Measurements from ENCODE around the gene CLEC1A. TPM values are rescaled to one million over a fixed set of nuclear protein-coding genes. Genes with fewer than 3 reads are reported as not detected.
A peak's percentile ranks its signal among the peaks of the same experiment; 100 is the strongest.

CLEC1A gene
- total and polyA plus RNA-seq, 2 of the 13 experiments (the other 11 are each of a cell fraction or from before 2014, with no cell fraction given) = not detected

GRCh38 chr12:10086387-10086786 lies 12.4 kb downstream of the CLEC1A start:
- no peak for TF ChIP-seq BORCS8-MEF2B (CRISPR knock-in tag; IDR thresholded peaks at IDR 0.05)
- TF ChIP-seq ISL2 (CRISPR knock-in tag; IDR thresholded peaks at IDR 0.05) = no peak
- TF ChIP-seq NRL (CRISPR knock-in tag; IDR thresholded peaks at IDR 0.05; ENCODE audit: borderline replicate concordance) = no peak
- no peak for TF ChIP-seq IRX3 (CRISPR knock-in tag; IDR thresholded peaks at IDR 0.05; ENCODE audit: borderline replicate concordance, low read depth)
- no peak for TF ChIP-seq MAFK (conservative IDR thresholded peaks at IDR 0.05 in 1 of 2, IDR thresholded peaks at IDR 0.05 in 1 of 2; ENCODE audit: low read length in 2 of 2)
- no peak for TF ChIP-seq TBL1XR1 (IDR thresholded peaks at IDR 0.05; ENCODE audit: borderline replicate concordance, low read length, partially characterized antibody)
- TF ChIP-seq ZNF691 (CRISPR knock-in tag; IDR thresholded peaks at IDR 0.05; ENCODE audit: borderline replicate concordance, low read depth) = no peak
- no peak for DNase-seq (ENCODE audit: low spot score)
- Histone ChIP-seq H3K4me1 (ENCODE audit: insufficient read depth, low read length) (no peaks in the 10 kb centered on the region), H2AFZ (ENCODE audit: low read length) (no peak overlapping the region), H3K27me3 (ENCODE audit: control insufficient read depth in 1 of 2, insufficient read depth in 2 of 2, low read length in 2 of 2) (no peaks in the 10 kb centered on the region; a peak in 1 of 5 replicates), H3K9me3 (ENCODE audit: low read length) (no peaks in the 10 kb centered on the region), H3K79me2 (ENCODE audit: insufficient read depth, low read length) (no peaks in the 10 kb centered on the region), H3K4me3 (replicated peaks in 1 of 3; ENCODE audit: insufficient read depth in 1 of 3, low read depth in 2 of 3, low read length in 3 of 3) (no peak overlapping the region), H3K27ac (ENCODE audit: extremely low read length, insufficient read depth, low read length) (no peak overlapping the region), H3K36me3 (replicated peaks in 1 of 2; ENCODE audit: control insufficient read depth in 1 of 2, insufficient read depth in 2 of 2, low read length in 2 of 2) (no peaks in the 10 kb centered on the region), H4K20me1 (ENCODE audit: insufficient read depth, low read length) (no peaks in the 10 kb centered on the region), H3K9ac (ENCODE audit: insufficient read depth, low read depth, low read length) (no peak overlapping the region), H3K4me2 (ENCODE audit: low read depth, low read length) (no peak overlapping the region)
- no peak for FAIRE-seq
- CTCF ChIA-PET (ENCODE audit: low intra/inter-chr PET ratio, low total read pairs) = no interaction called here
- in situ Hi-C loops (cut with HindIII; ENCODE audit: extremely low pct_ligation_motif_present, low pct_unique_long_range_greater_than_20kb) = no loop called here
- intact Hi-C loops (cut with micrococcal nuclease; ENCODE audit: unreplicated experiment) = no loop called here
- 13% methylated on average over 3 of the region's 3 CpGs for WGBS (ENCODE audit: low lambda C conversion rate)
- POLR2A ChIA-PET = no interaction called here
- no TSS peak for BruUV-seq (replicated peaks)
- no peak for ATAC-seq

GRCh38 chr12:10084733-10085132 lies 14.1 kb downstream of the CLEC1A start:
- FAIRE-seq = no peak

More at GRCh38 chr12:10084733-10085132, 14.1 kb downstream of the CLEC1A start:
- Histone ChIP-seq H3K79me2 (ENCODE audit: insufficient read depth, low read length) (no peaks in the 10 kb centered on the region), H3K27ac (ENCODE audit: extremely low read length, insufficient read depth, low read length) (no peak overlapping the region), H4K20me1 (ENCODE audit: insufficient read depth, low read length) (no peaks in the 10 kb centered on the region), H3K9me3 (ENCODE audit: low read length) (no peaks in the 10 kb centered on the region), H3K4me1 (ENCODE audit: insufficient read depth, low read length) (no peaks in the 10 kb centered on the region), H3K4me2 (ENCODE audit: low read depth, low read length) (no peak overlapping the region), H2AFZ (ENCODE audit: low read length) (no peak overlapping the region), H3K27me3 (ENCODE audit: control insufficient read depth in 1 of 2, insufficient read depth in 2 of 2, low read length in 2 of 2) (no peaks in the 10 kb centered on the region), H3K4me3 (replicated peaks in 1 of 3; ENCODE audit: insufficient read depth in 1 of 3, low read depth in 2 of 3, low read length in 3 of 3) (no peak overlapping the region), H3K36me3 (replicated peaks in 1 of 2; ENCODE audit: control insufficient read depth in 1 of 2, insufficient read depth in 2 of 2, low read length in 2 of 2) (no peaks in the 10 kb centered on the region), H3K9ac (ENCODE audit: insufficient read depth, low read depth, low read length) (no peak overlapping the region)
- ATAC-seq = no peak
- ChIA-PET POLR2A (no interaction called here), CTCF (ENCODE audit: low intra/inter-chr PET ratio, low total read pairs) (no interaction called here)
- TF ChIP-seq MAFF (IDR thresholded peaks at IDR 0.05; ENCODE audit: low read depth, low read length) (peak; percentile 82), MAFK (conservative IDR thresholded peaks at IDR 0.05 in 1 of 2, IDR thresholded peaks at IDR 0.05 in 1 of 2; ENCODE audit: low read length in 2 of 2) (peak; percentile 71 to 85), SP4 (CRISPR knock-in tag; IDR thresholded peaks at IDR 0.05) (no peak), ZBTB7A (CRISPR knock-in tag; IDR thresholded peaks at IDR 0.05) (no peak), TCF7L2 (IDR thresholded peaks at IDR 0.05; ENCODE audit: low read depth, low read length) (no peak)
- no TSS peak for BruUV-seq (replicated peaks)
- DNase-seq (ENCODE audit: low spot score) = no peak
- 50% methylated on average over 6 of the region's 6 CpGs for WGBS (ENCODE audit: low lambda C conversion rate)
- intact Hi-C loops (cut with micrococcal nuclease; ENCODE audit: unreplicated experiment) (no loop called here), in situ Hi-C loops (cut with HindIII; ENCODE audit: extremely low pct_ligation_motif_present, low pct_unique_long_range_greater_than_20kb) (no loop called here)
